HL-60 (cell line): ENCODE data around the gene MED14.

Experiments used
- DNase-seq, 2 experiments: peaks; one replicate each; pipeline ENCODE4 v3.0.0-alpha.2; 2010 to 2020; ENCODE audit warnings: low read depth in 1 of 2, low spot score in 1 of 2
- H3K27ac ChIP-seq: fragments of 250-450 bp; sonication (Bioruptor Pico); replicated peaks from 2 replicates; pipeline ENCODE4 v1.5.1; 2020; ENCODE audit warnings: mild to moderate bottlenecking, moderate library complexity
- H3K27me3 ChIP-seq: fragments of 250-450 bp; sonication (Bioruptor Pico); 2 replicates; pipeline ENCODE4 v1.5.1; 2021; ENCODE audit warnings: mild to moderate bottlenecking, moderate library complexity; ENCODE audit not compliant: insufficient read depth, poor library complexity, severe bottlenecking
- H3K4me3 ChIP-seq: replicated peaks from 2 replicates; pipeline ENCODE4 v1.5.1; 2011; ENCODE audit warnings: mild to moderate bottlenecking, control low read depth, low read length; ENCODE audit not compliant: insufficient read depth
- CTCF ChIP-seq: IDR thresholded peaks from one replicate; pipeline ENCODE4 v1.5.1; 2011; ENCODE audit warnings: low read length, control low read depth, inconsistent platforms; ENCODE audit not compliant: insufficient read depth
- GABPA ChIP-seq: IDR thresholded peaks from 2 replicates; pipeline ENCODE4 v1.6.1; 2012; ENCODE audit warnings: low read depth
- POLR2AphosphoS5 ChIP-seq: IDR thresholded peaks from 2 replicates; pipeline ENCODE4 v1.6.1; 2012; ENCODE audit warnings: low read depth
- REST ChIP-seq: IDR thresholded peaks from 2 replicates; pipeline ENCODE4 v1.6.1; 2012; ENCODE audit warnings: low read depth; ENCODE audit not compliant: insufficient replicate concordance
- SPI1 ChIP-seq: IDR thresholded peaks from 2 replicates; pipeline ENCODE4 v1.6.1; 2012; ENCODE audit warnings: low read depth, mild to moderate bottlenecking, borderline replicate concordance

The MED14 gene

DNA sequence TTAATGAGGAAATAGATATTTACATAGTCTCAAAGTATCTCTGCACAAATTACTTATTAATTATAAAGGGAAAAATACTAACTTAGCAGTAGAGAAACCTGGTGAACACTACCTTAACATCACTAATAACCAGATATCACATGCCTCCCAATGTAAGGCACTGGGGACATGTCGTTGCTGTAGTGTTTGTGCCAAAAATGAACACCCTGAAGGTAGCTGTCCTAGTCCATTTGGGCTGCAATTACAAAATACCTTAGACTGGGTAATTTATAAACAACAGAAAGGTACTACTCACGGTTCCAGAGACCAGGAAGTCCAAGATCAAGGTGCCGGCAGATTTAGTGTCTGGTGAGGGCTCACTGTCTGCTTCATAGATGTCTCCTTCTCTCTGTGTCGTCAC is 122.8 kb downstream of the MED14 start:
- Histone ChIP-seq H3K27me3 (no peaks in the 10 kb centered on the region), H3K4me3 (no peak overlapping the region), H3K27ac (no peak overlapping the region)
- DNase-seq, result no peak
- TF ChIP-seq POLR2AphosphoS5, result no peak
- no peak for TF ChIP-seq SPI1
- no peak for TF ChIP-seq GABPA
- TF ChIP-seq REST, result no peak
- TF ChIP-seq CTCF, result no peak

- no peak for TF ChIP-seq SPI1
- TF ChIP-seq CTCF, result no peak
- no peak for TF ChIP-seq REST
- TF ChIP-seq GABPA, result no peak
- no peak for TF ChIP-seq POLR2AphosphoS5
These were observed 128.0 kb downstream of the MED14 start for GRCh38 chrX:40607381-40607780.

DNA sequence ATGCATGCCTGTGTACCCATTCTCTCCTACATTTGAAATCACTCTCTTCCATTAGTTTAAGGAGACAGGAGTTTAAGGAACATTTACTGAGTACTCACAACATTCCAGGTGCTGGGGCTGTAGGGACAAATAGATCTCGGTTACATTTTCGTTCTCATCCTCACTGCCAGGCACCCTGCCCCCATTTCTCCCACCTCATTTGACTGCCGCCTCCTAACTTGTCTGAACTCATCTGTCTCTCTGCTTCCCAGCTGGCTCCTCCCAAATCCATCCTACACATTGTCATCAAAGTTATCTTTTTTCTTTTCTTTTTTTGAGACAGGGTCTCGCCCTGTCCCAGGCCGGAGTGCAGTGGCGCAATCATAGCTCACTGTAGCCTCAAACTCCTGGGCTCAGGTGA is 131.9 kb downstream of the MED14 start:
- no peak overlapping the region for H3K27ac ChIP-seq
- no peak for TF ChIP-seq REST
- no peak for TF ChIP-seq SPI1
- no peak for TF ChIP-seq GABPA
- no peak for TF ChIP-seq POLR2AphosphoS5
- no peak for TF ChIP-seq CTCF
- DNase-seq, result no peak
- no peak overlapping the region for H3K4me3 ChIP-seq
- H3K27me3 ChIP-seq, result no peaks in the 10 kb centered on the region

More at GRCh38 chrX:40607381-40607780, 128.0 kb downstream of the MED14 start:
- Histone ChIP-seq H3K27ac (no peak overlapping the region), H3K27me3 (no peaks in the 10 kb centered on the region), H3K4me3 (no peak overlapping the region)
- no peak for DNase-seq
